ENCODE results near the gene TUFT1. TPM values are rescaled to one million over a fixed set of nuclear protein-coding genes. Genes with fewer than 3 reads are reported as not detected.

The TUFT1 gene
- total RNA-seq, 1 donor from 2014 or later, result 9.0 TPM

- Mint-ChIP-seq H3K4me1 (ENCODE audit: unreplicated experiment) (peaks cover 5% of the 10 kb centered on the region), H3K27me3 (ENCODE audit: unreplicated experiment) (no peaks in the 10 kb centered on the region), H3K9me3 (ENCODE audit: unreplicated experiment) (no peaks in the 10 kb centered on the region), H3K27ac (ENCODE audit: unreplicated experiment) (no peak overlapping the region), H3K4me3 (ENCODE audit: unreplicated experiment) (no peak overlapping the region), H3K36me3 (ENCODE audit: unreplicated experiment) (peaks cover 19% of the 10 kb centered on the region)
- TF ChIP-seq CTCF (IDR thresholded peaks at IDR 0.05), result no peak
- DNase-seq (ENCODE audit: extremely low spot score, unreplicated experiment), result no peak
Measured at GRCh38 chr1:151581451-151581850, 41.3 kb downstream of the TUFT1 start.

- no peak overlapping the region for H3K4me3 Mint-ChIP-seq (ENCODE audit: unreplicated experiment)
- H3K27ac Mint-ChIP-seq (ENCODE audit: unreplicated experiment), result no peak overlapping the region
Measured at GRCh38 chr1:151581921-151582320, 41.8 kb downstream of the TUFT1 start.

GRCh38 chr1:151583796-151584195 is 43.7 kb downstream of the TUFT1 start:
- Mint-ChIP-seq H3K27ac (ENCODE audit: unreplicated experiment) (no peak overlapping the region), H3K36me3 (ENCODE audit: unreplicated experiment) (peaks cover 18% of the 10 kb centered on the region), H3K9me3 (ENCODE audit: unreplicated experiment) (no peaks in the 10 kb centered on the region), H3K4me3 (ENCODE audit: unreplicated experiment) (no peak overlapping the region), H3K4me1 (ENCODE audit: unreplicated experiment) (peaks cover 5% of the 10 kb centered on the region), H3K27me3 (ENCODE audit: unreplicated experiment) (no peaks in the 10 kb centered on the region)
- TF ChIP-seq CTCF (IDR thresholded peaks at IDR 0.05), result no peak
- DNase-seq (ENCODE audit: extremely low spot score, unreplicated experiment), result no peak

More at GRCh38 chr1:151581921-151582320, 41.8 kb downstream of the TUFT1 start:
- peaks cover 19% of the 10 kb centered on the region for H3K36me3 Mint-ChIP-seq (ENCODE audit: unreplicated experiment)
- no peak for TF ChIP-seq CTCF (IDR thresholded peaks at IDR 0.05)
- DNase-seq (ENCODE audit: extremely low spot score, unreplicated experiment), result no peak
- H3K9me3 Mint-ChIP-seq (ENCODE audit: unreplicated experiment), result no peaks in the 10 kb centered on the region
- no peaks in the 10 kb centered on the region for H3K27me3 Mint-ChIP-seq (ENCODE audit: unreplicated experiment)
- H3K4me1 Mint-ChIP-seq (ENCODE audit: unreplicated experiment), result peaks cover 5% of the 10 kb centered on the region

- Mint-ChIP-seq H3K4me1 (ENCODE audit: unreplicated experiment) (peaks cover 5% of the 10 kb centered on the region), H3K4me3 (ENCODE audit: unreplicated experiment) (no peak overlapping the region), H3K36me3 (ENCODE audit: unreplicated experiment) (peaks cover 13% of the 10 kb centered on the region), H3K27ac (ENCODE audit: unreplicated experiment) (no peak overlapping the region), H3K27me3 (ENCODE audit: unreplicated experiment) (no peaks in the 10 kb centered on the region), H3K9me3 (ENCODE audit: unreplicated experiment) (no peaks in the 10 kb centered on the region)
- DNase-seq (ENCODE audit: extremely low spot score, unreplicated experiment), result no peak
- TF ChIP-seq CTCF (IDR thresholded peaks at IDR 0.05), result no peak
Measured at GRCh38 chr1:151584278-151584677, 44.2 kb downstream of the TUFT1 start.

- no peaks in the 10 kb centered on the region for H3K9me3 Mint-ChIP-seq (ENCODE audit: unreplicated experiment)
- peaks cover 5% of the 10 kb centered on the region for H3K4me1 Mint-ChIP-seq (ENCODE audit: unreplicated experiment)
- no peak for TF ChIP-seq CTCF (IDR thresholded peaks at IDR 0.05)
- H3K4me3 Mint-ChIP-seq (ENCODE audit: unreplicated experiment), result no peak overlapping the region
- H3K27ac Mint-ChIP-seq (ENCODE audit: unreplicated experiment), result no peak overlapping the region
- peaks cover 8% of the 10 kb centered on the region for H3K36me3 Mint-ChIP-seq (ENCODE audit: unreplicated experiment)
- no peak for DNase-seq (ENCODE audit: extremely low spot score, unreplicated experiment)
- H3K27me3 Mint-ChIP-seq (ENCODE audit: unreplicated experiment), result peaks cover under 1% of the 10 kb centered on the region
Measured at GRCh38 chr1:151584780-151585179, 44.7 kb downstream of the TUFT1 start.

Measured in osteocyte (in vitro differentiated cells).